H1 (cell line): Measurements from ENCODE around the gene RBM8A. TPM values are rescaled to one million over a fixed set of nuclear protein-coding genes. Genes with fewer than 3 reads are reported as not detected.

Source experiments
- CTCF ChIA-PET: fragments of 300-600 bp; sonication (Branson Sonifier 250); formaldehyde crosslinking; loops from one replicate; lab custom pipeline; 2021; ENCODE audit not compliant: partially characterized antibody; lab: Charles Lee
- POLR2A ChIA-PET: fragments of 300-600 bp; sonication (Branson Sonifier 250); formaldehyde crosslinking; loops from one replicate; lab custom pipeline; 2021; ENCODE audit warnings: inconsistent platforms; ENCODE audit not compliant: partially characterized antibody; lab: Charles Lee
- DNase-seq, 2 experiments: peaks; one replicate each; pipeline versions ENCODE4 v3.0.0 to v3.0.0-alpha.2; 2010 to 2022; ENCODE audit warnings: low spot score in 2 of 2, low read depth in 1 of 2, mixed read lengths in 1 of 2
- FAIRE-seq: peaks from 2 replicates; lab custom pipeline; 2011; peaks lifted over from hg19 to GRCh38; lab: Jason Lieb, UNC
- H2AFZ ChIP-seq: 2 replicates; pipeline ENCODE4 v1.8.1; 2012; ENCODE audit warnings: low read length, inconsistent platforms
- H2AK5ac ChIP-seq: 2 replicates; pipeline ENCODE4 v1.6.1; 2013; ENCODE audit warnings: low read depth, low read length
- H2BK120ac ChIP-seq: replicated peaks from 2 replicates; pipeline ENCODE3; 2013; ENCODE audit warnings: low read depth, low read length, inconsistent platforms
- H2BK12ac ChIP-seq: 2 replicates; pipeline ENCODE4 v1.6.1; 2013; ENCODE audit warnings: low read depth, low read length
- H2BK15ac ChIP-seq: 2 replicates; pipeline ENCODE4 v1.6.1; 2013; ENCODE audit warnings: low read length
- H2BK20ac ChIP-seq: 2 replicates; pipeline ENCODE4 v1.6.1; 2013; ENCODE audit warnings: low read length
- H2BK5ac ChIP-seq: 2 replicates; pipeline ENCODE4 v1.6.1; 2013; ENCODE audit warnings: low read depth, low read length
- H3K14ac ChIP-seq: 2 replicates; pipeline ENCODE4 v1.6.1; 2013; ENCODE audit warnings: inconsistent platforms; ENCODE audit not compliant: insufficient read length
- H3K18ac ChIP-seq: 2 replicates; pipeline ENCODE4 v1.6.1; 2013; ENCODE audit warnings: low read length; ENCODE audit errors: extremely low read depth
- H3K23ac ChIP-seq: 2 replicates; pipeline ENCODE4 v1.6.1; 2013; ENCODE audit warnings: inconsistent platforms; ENCODE audit not compliant: insufficient read length
- H3K23me2 ChIP-seq: 2 replicates; pipeline ENCODE4 v1.6.1; 2013; ENCODE audit warnings: low read depth, low read length
- H3K27ac ChIP-seq: 2 replicates; pipeline ENCODE4 v1.6.1; 2011; ENCODE audit warnings: low read depth, low read length, inconsistent platforms
- H3K27me3 ChIP-seq, 4 experiments: replicated peaks in 1 of 4; 1 replicate in 1 of 4; 2 replicates in 3 of 4; pipeline versions ENCODE4 v1.6.1 to v1.8.1; 2011 to 2013; ENCODE audit warnings: low read length in 3 of 4, mild to moderate bottlenecking in 3 of 4, inconsistent platforms in 2 of 4, mixed read lengths in 2 of 4, moderate library complexity in 1 of 4; ENCODE audit not compliant: control insufficient read depth in 3 of 4, insufficient read depth in 3 of 4; ENCODE audit errors: extremely low read depth in 1 of 4
- H3K36me3 ChIP-seq, 4 experiments: 2 replicates each; pipeline versions ENCODE4 v1.6.1 to v1.8.1; 2011 to 2013; ENCODE audit warnings: mild to moderate bottlenecking in 4 of 4, low read length in 3 of 4, moderate library complexity in 2 of 4, control low read depth in 1 of 4, inconsistent platforms in 1 of 4; ENCODE audit not compliant: insufficient read depth in 4 of 4, control insufficient read depth in 2 of 4
- H3K4ac ChIP-seq: replicated peaks from 2 replicates; pipeline ENCODE3; 2013; ENCODE audit warnings: low read length, low read depth, mixed read lengths, inconsistent platforms; ENCODE audit not compliant: insufficient read length
- H3K4me1 ChIP-seq, 4 experiments: replicated peaks in 1 of 4; 1 replicate in 1 of 4; 2 replicates in 3 of 4; pipeline versions ENCODE4 v1.6.1 to v1.8.1; 2011 to 2013; ENCODE audit warnings: low read length in 3 of 4, inconsistent platforms in 2 of 4, mixed read lengths in 1 of 4; ENCODE audit not compliant: insufficient read depth in 4 of 4, control insufficient read depth in 3 of 4
- H3K4me2 ChIP-seq, 2 experiments: 2 replicates each; pipeline versions ENCODE4 v1.6.1 to v1.8.1; 2011 to 2013; ENCODE audit warnings: low read depth in 2 of 2, low read length in 2 of 2, control low read depth in 1 of 2, inconsistent platforms in 1 of 2, mild to moderate bottlenecking in 1 of 2; ENCODE audit not compliant: insufficient read depth in 1 of 2
- H3K4me3 ChIP-seq, 4 experiments: fragments of 200-600, 300-600 bp in 1 of 4; sonication (generic), shearing (Covaris generic), sonication (Bioruptor Twin) in 1 of 4; 2 replicates each; pipeline versions ENCODE4 v1.5.1 to v1.8.1; 2011 to 2016; ENCODE audit warnings: low read length in 4 of 4, low read depth in 3 of 4, control low read depth in 2 of 4, inconsistent platforms in 2 of 4, mild to moderate bottlenecking in 2 of 4, mixed read lengths in 1 of 4, moderate library complexity in 1 of 4; ENCODE audit not compliant: insufficient read depth in 2 of 4; ENCODE audit errors: extremely low read depth in 1 of 4
- H3K56ac ChIP-seq: replicated peaks from 2 replicates; pipeline ENCODE3; 2013; ENCODE audit warnings: low read depth, mild to moderate bottlenecking, mixed read lengths, low read length, inconsistent platforms; ENCODE audit not compliant: insufficient read length
- H3K79me1 ChIP-seq: 2 replicates; pipeline ENCODE4 v1.6.1; 2013; ENCODE audit warnings: low read depth, low read length, control low read depth
- H3K79me2 ChIP-seq, 2 experiments: 2 replicates each; pipeline versions ENCODE4 v1.6.1 to v1.8.1; 2012 to 2013; ENCODE audit warnings: low read length in 2 of 2, mild to moderate bottlenecking in 2 of 2, inconsistent platforms in 1 of 2; ENCODE audit not compliant: insufficient read depth in 2 of 2, control insufficient read depth in 1 of 2
- H3K9ac ChIP-seq, 4 experiments: replicated peaks in 1 of 4; 1 replicate in 1 of 4; 2 replicates in 3 of 4; pipeline versions ENCODE4 v1.6.1 to v1.8.1; 2011 to 2013; ENCODE audit warnings: low read depth in 3 of 4, low read length in 3 of 4, control low read depth in 2 of 4, mild to moderate bottlenecking in 2 of 4, moderate library complexity in 2 of 4, inconsistent platforms in 1 of 4; ENCODE audit errors: extremely low read depth in 1 of 4
- H3K9me3 ChIP-seq, 2 experiments: 2 replicates each; pipeline versions ENCODE4 v1.6.1 to v1.8.1; 2012 to 2013; ENCODE audit warnings: mild to moderate bottlenecking in 2 of 2, moderate library complexity in 2 of 2, control low read depth in 1 of 2, inconsistent platforms in 1 of 2, low read depth in 1 of 2, low read length in 1 of 2, mixed read lengths in 1 of 2; ENCODE audit not compliant: insufficient read depth in 2 of 2
- H4K20me1 ChIP-seq, 2 experiments: replicated peaks in 1 of 2; 2 replicates each; pipeline versions ENCODE3 to v1.8.1; 2011 to 2013; ENCODE audit warnings: inconsistent platforms in 2 of 2, low read length in 2 of 2, mild to moderate bottlenecking in 1 of 2; ENCODE audit not compliant: insufficient read depth in 2 of 2, control insufficient read depth in 1 of 2
- H4K5ac ChIP-seq: 2 replicates; pipeline ENCODE4 v1.6.1; 2013; ENCODE audit warnings: low read length, low read depth, mixed read lengths, inconsistent platforms; ENCODE audit not compliant: insufficient read length
- H4K8ac ChIP-seq: 2 replicates; pipeline ENCODE4 v1.8.0; 2013; ENCODE audit warnings: mild to moderate bottlenecking, moderate library complexity, low read length, inconsistent platforms; ENCODE audit not compliant: insufficient read depth; ENCODE audit errors: extremely low read depth
- H4K91ac ChIP-seq: replicated peaks from 2 replicates; pipeline ENCODE3; 2013; ENCODE audit warnings: low read length, mixed read lengths, inconsistent platforms; ENCODE audit not compliant: insufficient read length
- BCL11A ChIP-seq, 2 experiments: IDR thresholded peaks; one replicate each; pipeline ENCODE4 v1.6.1; 2011; ENCODE audit warnings: low read depth in 2 of 2, low read length in 2 of 2, mild to moderate bottlenecking in 2 of 2
- EGR1 ChIP-seq: IDR thresholded peaks from 2 replicates; pipeline ENCODE4 v1.6.1; 2011; ENCODE audit warnings: low read depth, low read length, borderline replicate concordance
- GTF2F1 ChIP-seq: IDR thresholded peaks from 2 replicates; pipeline ENCODE4 v1.6.1; 2012; ENCODE audit warnings: low read depth, low read length, improper control_type of control experiment, borderline replicate concordance
- JUN ChIP-seq: IDR thresholded peaks from 2 replicates; pipeline ENCODE4 v1.6.1; 2011; ENCODE audit warnings: low read depth, mild to moderate bottlenecking, improper control_type of control experiment, low read length
- KDM4A ChIP-seq: IDR thresholded peaks from one replicate; pipeline ENCODE4 v1.7.1; 2012; ENCODE audit warnings: low read depth, mild to moderate bottlenecking, moderate library complexity, low read length, inconsistent platforms; ENCODE audit not compliant: severe bottlenecking
- PHF8 ChIP-seq: fragments of 200-600 bp; sonication (generic); conservative IDR thresholded peaks from 2 replicates; pipeline ENCODE4 v1.7.1; 2012; ENCODE audit warnings: low read depth, mild to moderate bottlenecking, inconsistent platforms, low read length, moderate library complexity
- RXRA ChIP-seq: IDR thresholded peaks from 2 replicates; pipeline ENCODE4 v1.6.1; 2011; ENCODE audit warnings: low read depth, mild to moderate bottlenecking, low read length, moderate library complexity; ENCODE audit not compliant: insufficient read depth
- TAF1 ChIP-seq: IDR thresholded peaks from 2 replicates; pipeline ENCODE4 v1.6.1; 2011; ENCODE audit warnings: mild to moderate bottlenecking, low read depth, low read length
- TEAD4 ChIP-seq: IDR thresholded peaks from 2 replicates; pipeline ENCODE4 v1.6.1; 2012; ENCODE audit warnings: low read depth, low read length, inconsistent platforms, mixed read lengths
- ZNF274 ChIP-seq: IDR thresholded peaks from 2 replicates; pipeline ENCODE4 v1.7.0; 2012; ENCODE audit warnings: low read length, borderline replicate concordance; ENCODE audit errors: extremely low read depth
- polyA plus RNA-seq, 7 experiments: library from polyadenylated mRNA; depleted of rRNA in 3 of 7; stranded (reverse) in 5 of 7; unstranded in 2 of 7; fragments of >200 nt in 5 of 7; fragments of 200-250 nt in 2 of 7; gene quantifications; 1 replicate in 5 of 7; 2 replicates in 1 of 7; 4 replicates in 1 of 7; pipeline versions ENCODE4 v1.2.1 to v1.2.3, GENCODE V29; 2011 to 2013; ENCODE audit warnings: missing spikeins in 2 of 7, mixed read lengths in 2 of 7
- total RNA-seq: library from RNA; stranded (reverse); fragmentation: NEBNext Ultra II Directional; extraction: Animal tissue kit (Norgen Biotek cat#: 25700); gene quantifications from 2 replicates; pipeline ENCODE4 v1.2.1, GENCODE V29; 2021
- TF ChIP-seq, protein P1 (sequence below): IDR thresholded peaks from 2 replicates; pipeline ENCODE4 v1.6.1; 2012; ENCODE audit warnings: inconsistent platforms

RBM8A gene
- total and polyA plus RNA-seq, 2 of the 8 experiments (the other 6 are each of a cell fraction or from before 2014, with no cell fraction given), result 125 to 216 TPM

DNA sequence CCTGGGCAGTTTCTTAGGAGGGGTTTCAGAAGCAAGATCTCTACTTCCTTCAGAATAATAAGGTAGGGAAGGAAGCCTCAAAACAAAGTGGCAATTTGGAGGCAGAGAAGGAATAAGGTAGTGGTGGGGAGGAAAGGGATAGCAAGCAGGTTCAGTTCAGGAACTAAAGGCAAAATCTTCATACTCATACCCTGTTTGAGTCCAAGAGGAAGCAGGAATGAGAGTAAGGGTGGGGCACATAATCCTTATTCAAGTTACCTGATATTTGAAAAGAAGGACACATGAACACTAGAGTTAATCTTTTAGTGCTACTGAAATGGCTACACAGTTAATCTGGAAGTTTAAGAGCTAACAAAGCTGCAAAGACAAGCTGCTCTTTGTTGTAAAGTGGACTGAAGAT is 8.4 kb upstream of the RBM8A start:
- no peaks in the 10 kb centered on the region for H3K79me1 ChIP-seq
- CTCF ChIA-PET, result interaction anchor here (1.0 to 1.6 kb wide), 3 partner anchors 18 to 41 kb away, joined by 3 to 5 read pairs (median 4); no protein-coding TSS in a partner anchor
- no peak overlapping the region for H3K23ac ChIP-seq
- no peak overlapping the region for H4K91ac ChIP-seq
- H3K4me1 ChIP-seq, result no peaks in the 10 kb centered on the region
- no peak overlapping the region for H3K56ac ChIP-seq
- H3K23me2 ChIP-seq, result no peaks in the 10 kb centered on the region
- no peak overlapping the region for H2BK120ac ChIP-seq
- no peak overlapping the region for H4K8ac ChIP-seq
- no peak overlapping the region for H3K14ac ChIP-seq
- no peak overlapping the region for H2BK15ac ChIP-seq
- no peaks in the 10 kb centered on the region for H3K36me3 ChIP-seq
- no peaks in the 10 kb centered on the region for H4K20me1 ChIP-seq
- no peaks in the 10 kb centered on the region for H3K79me2 ChIP-seq
- H3K4me2 ChIP-seq, result no peak overlapping the region
- no peaks in the 10 kb centered on the region for H3K27me3 ChIP-seq
- H3K18ac ChIP-seq, result no peak overlapping the region; the same call in 1 of the 2 replicates
- no peak overlapping the region for H4K5ac ChIP-seq
- POLR2A ChIA-PET, result interaction anchor here (1.3 to 6.0 kb wide), 4 partner anchors 8 to 117 kb away, joined by 3 to 35 read pairs (median 5); partner anchors contain the start of genes RBM8A and TXNIP
- no peak overlapping the region for H3K4me3 ChIP-seq
- no peak overlapping the region for H2AK5ac ChIP-seq
- no peak overlapping the region for H3K27ac ChIP-seq
- no peak overlapping the region for H3K4ac ChIP-seq
- H2AFZ ChIP-seq, result no peak overlapping the region
- DNase-seq, result no peak
- H2BK20ac ChIP-seq, result no peak overlapping the region
- FAIRE-seq, result no peak
- H2BK5ac ChIP-seq, result no peak overlapping the region
- no peak overlapping the region for H2BK12ac ChIP-seq
- H3K9ac ChIP-seq, result no peak overlapping the region
- H3K9me3 ChIP-seq, result no peaks in the 10 kb centered on the region
- TF ChIP-seq BCL11A (IDR thresholded peaks at IDR 0.05; ENCODE audit: low read depth in 2 of 2, low read length in 2 of 2) (no peak), KDM4A (no peak), TEAD4 (no peak), TAF1 (no peak), GTF2F1 (no peak), JUN (no peak), RXRA (no peak), EGR1 (no peak), ZNF274 (no peak), PHF8 (no peak)
- TF ChIP-seq, protein P1, sequence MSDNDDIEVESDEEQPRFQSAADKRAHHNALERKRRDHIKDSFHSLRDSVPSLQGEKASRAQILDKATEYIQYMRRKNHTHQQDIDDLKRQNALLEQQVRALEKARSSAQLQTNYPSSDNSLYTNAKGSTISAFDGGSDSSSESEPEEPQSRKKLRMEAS, result no peak
